GM12873 (cell line): ENCODE data around the gene VRK3.

Experiments used
- CTCF ChIP-seq: IDR thresholded peaks from 2 replicates; pipeline ENCODE4 v1.5.1; 2012; ENCODE audit warnings: low read depth, mild to moderate bottlenecking, moderate library complexity, low read length, control low read depth; ENCODE audit not compliant: insufficient read depth; ENCODE audit errors: missing control alignments

VRK3 gene

GRCh38 chr19:50025794-50026549 is 800 bp upstream of the VRK3 start, which contains the start of gene ZNF473:
Gene ZNF473, plus strand, starts transcription at chr19:50026005. Its CDS starts 5,078 bp downstream, at chr19:50031083.
- no peak for TF ChIP-seq CTCF

GRCh38 chr19:50024719-50025021 is 502 bp downstream of the VRK3 start:
- no peak for TF ChIP-seq CTCF

- TF ChIP-seq CTCF: no peak
Measured at GRCh38 chr19:50022823-50023222, 2.3 kb downstream of the VRK3 start.

- TF ChIP-seq CTCF: no peak
Measured at GRCh38 chr19:50020481-50020880, 4.7 kb downstream of the VRK3 start.

- TF ChIP-seq CTCF: no peak
Measured at GRCh38 chr19:50016225-50016807, 8.9 kb downstream of the VRK3 start.

- peak; percentile 17 for TF ChIP-seq CTCF
Measured at GRCh38 chr19:50008532-50008931, 16.6 kb downstream of the VRK3 start.

GRCh38 chr19:50007947-50008346 is 17.2 kb downstream of the VRK3 start:
- TF ChIP-seq CTCF: no peak
